Stimulated activated CD8-positive, alpha-beta memory T cell treated with anti-CD3 and anti-CD28 coated beads, Interleukin-2, amount 100 ng/mL, for 48 hours (primary cell): ENCODE data around the gene CSF2RB.

ENCODE experiments used
- DNase-seq, 2 donors: peaks; one replicate each; pipeline ENCODE4 v3.0.0-alpha.2; 2020; ENCODE audit warnings: low read depth in 2 of 2

The CSF2RB gene

DNA sequence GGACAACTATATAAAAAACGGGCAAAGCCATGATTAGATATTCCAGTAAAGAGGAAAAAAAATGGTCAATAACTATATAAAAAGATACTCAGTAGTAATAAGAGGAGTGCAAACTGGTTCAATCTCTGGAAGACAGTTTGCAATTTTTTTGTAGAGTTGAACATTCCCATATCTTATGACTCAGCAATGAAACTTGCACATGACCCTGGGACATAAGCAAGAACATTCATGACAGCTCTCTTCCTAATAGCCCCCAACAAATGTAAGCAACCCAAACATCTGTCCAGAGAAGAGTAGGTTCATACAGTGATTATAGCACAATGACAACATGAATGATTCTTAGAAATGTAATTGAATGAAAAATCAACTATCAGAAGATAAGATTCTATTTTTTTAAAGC lies 21.8 kb upstream of the CSF2RB start:
- DNase-seq: no peak

DNA sequence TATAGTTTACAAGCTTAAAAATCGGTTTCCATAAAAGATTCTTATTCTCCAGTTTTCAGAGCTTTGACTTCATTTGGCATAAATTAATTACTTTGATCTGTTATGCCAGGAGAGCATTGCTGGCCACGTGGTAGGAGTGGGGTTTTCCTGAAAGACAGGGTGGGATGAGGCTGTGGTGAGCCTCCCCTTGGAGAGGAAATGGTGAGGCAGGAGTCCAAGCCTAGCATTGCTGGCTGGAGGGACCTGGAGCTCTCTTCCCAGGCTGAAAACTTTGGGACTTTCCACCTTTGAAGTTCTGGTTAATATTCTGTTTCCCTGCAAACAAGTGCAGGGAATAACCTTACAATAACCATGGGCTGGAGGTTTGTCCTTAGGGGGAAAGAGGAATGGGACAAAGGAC lies 21.1 kb upstream of the CSF2RB start:
- DNase-seq: no peak

DNA sequence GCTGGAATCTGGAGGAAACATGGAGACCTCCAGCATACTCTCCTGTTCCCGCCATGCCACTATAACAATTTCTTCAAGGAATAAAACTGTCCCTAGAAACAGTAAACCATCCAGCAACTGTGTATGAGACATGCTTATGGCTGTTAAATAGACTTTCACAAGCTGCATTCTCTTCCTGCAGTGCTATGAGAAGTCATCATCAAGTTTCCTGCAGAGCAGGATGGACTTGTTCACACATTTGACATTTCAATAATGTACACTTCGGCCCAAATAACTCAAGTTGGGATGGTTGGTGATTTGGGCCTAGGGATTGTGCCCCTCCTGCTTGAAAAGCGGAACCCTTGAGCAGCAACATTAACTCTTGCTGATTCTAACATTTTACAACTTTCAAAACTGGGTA lies 20.2 kb upstream of the CSF2RB start:
- no peak for DNase-seq

DNA sequence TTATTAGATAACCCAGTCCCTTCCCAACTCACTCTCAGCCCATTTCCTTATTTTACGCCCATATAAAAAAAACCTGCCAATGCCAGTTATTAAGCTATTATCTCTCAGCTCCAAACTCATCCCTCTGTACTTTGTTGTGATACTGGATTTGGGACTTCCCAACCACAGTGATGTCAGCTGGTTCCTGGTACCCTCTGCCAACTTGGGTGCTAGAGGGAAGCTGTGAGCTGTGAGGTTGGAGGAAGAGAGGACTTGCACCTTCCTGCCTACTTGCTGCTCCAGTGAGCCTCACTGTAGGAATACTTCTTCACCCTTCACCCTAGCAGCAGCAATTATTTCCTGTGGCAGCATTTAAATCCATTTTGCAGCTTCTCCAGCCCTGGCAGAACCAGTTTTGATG lies 19.2 kb upstream of the CSF2RB start:
- DNase-seq: no peak

DNA sequence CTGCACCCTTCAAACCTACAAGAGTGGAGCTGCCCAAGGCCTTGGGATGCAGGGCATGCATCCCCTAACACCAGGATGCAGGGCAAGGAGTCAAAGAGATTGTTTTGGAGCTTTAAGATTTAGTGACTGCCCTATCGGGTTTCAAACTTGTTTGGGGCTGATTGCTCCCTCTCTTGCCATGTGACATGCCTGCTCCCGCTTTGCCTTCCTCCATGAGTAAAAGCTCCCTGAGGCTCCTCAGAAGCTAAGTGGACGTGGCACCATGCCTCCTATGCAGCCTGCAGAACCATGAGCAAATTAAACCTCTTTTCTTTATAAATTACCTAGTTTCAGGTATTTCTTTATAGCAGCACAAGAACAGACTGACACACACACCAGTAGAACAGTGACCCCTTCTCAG lies 15.8 kb upstream of the CSF2RB start:
- no peak for DNase-seq

DNA sequence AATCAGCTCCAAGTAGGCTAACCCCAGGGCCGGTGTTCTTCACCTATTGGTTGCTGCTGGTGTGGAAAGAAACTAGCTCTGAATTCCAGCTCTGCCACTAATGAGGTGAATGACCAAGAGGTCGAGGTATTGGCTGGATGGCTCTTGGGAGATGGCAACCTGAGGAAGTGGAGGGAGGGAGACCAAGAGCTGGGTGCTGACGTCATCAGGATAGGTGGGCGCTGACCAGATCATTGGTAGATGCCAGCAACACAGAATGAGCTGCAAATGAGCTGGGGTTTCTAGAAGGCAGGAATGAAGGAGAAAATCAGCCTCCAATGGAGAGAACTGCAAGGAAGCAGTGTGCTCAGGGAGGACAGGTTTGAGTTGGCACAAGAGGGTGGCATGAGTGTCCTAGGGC lies 14.7 kb upstream of the CSF2RB start:
- no peak for DNase-seq

DNA sequence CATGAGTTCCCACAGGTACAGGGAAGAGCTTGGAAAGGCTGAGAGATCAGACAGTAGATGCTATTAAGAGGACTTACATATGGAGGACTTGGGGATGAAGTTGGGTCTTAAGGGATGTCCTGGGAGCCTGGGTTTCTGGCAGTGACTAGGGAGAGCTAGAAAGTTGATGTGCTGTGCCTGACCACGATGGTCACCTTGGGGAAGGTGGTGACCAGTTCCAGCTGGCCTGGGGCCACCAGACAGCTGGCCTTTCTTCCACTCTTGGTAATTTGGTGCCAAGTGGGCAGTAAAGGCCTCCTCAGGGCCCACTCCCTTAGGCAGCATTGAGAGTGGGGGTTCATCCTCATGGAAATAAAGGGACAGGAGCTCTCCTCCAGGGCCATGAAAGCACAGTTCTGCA lies 13.9 kb upstream of the CSF2RB start:
- DNase-seq: no peak

DNA sequence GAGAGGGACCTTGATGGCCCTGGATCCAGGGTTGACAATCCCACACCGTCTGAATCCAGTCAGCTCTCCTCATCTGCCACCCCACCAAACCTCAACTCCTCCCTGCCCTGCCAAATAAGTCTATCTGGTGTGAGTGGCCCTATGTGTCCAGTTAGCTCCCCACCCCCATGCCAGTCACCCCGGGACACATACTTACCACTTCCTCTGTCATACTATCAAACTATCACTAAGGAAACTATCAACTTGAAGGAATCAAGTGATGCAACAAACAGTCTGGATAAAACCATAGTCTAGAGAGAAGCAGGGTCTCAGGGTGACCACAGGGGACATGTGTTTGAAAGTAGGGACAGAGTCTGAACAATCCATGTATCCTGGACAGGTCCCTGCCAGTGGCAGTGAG lies 13.2 kb upstream of the CSF2RB start:
- no peak for DNase-seq

DNA sequence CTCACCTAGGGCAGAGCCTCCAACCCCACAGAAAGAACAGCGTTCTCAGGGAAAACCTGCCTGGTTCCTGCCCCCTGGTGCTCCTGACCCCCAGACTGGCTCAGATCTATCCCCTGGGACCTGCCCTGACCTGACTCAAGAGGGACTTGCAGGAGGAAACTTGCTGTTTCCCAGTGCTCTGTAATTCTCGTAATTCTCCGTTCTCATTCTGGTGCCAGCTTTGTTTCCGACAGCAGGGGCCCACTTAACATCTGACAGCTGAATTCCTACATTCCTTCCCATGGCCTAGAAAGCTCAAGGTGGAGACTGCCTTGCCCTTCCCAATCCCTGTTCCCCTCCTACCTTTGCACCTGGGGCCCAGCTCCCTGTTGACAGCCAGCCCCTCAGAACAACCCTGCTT lies 12.5 kb upstream of the CSF2RB start:
- DNase-seq: no peak

DNA sequence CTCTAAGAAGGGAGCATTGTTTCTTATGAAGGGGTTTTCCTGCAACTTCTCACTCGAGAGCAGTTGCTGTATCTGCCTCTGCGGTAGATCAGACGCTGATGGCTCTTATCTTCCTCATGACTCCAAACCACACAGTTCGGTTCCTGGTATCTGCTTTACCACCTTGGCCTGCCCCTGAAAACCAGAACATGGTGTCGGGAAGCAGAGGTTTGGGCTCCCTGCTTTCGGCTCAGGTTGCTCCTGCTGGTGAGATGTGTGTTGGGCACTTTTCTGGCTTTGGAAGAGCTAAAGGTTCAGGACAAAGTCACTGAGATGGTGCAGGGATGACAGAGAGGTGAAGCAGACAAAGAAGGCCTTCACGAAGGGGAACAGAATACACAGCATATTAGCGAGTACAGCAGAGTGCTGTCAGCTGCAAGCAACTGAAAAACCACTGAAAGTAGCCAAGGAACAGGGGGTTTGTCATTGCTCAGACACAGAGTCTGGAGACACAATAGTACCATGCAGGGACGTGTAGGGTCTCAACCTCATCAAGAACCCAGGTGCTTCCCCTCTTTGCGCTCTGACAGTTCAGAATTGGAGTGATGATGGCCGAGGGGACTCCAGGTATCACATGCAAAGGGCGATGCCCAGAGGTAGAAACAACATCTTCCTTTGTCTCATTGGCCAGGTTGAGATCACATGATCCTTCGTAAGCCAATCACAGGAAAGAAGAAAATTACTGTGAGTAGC lies 11.9 kb upstream of the CSF2RB start:
- peak in 1 of 2 donors; percentile 8 for DNase-seq

DNA sequence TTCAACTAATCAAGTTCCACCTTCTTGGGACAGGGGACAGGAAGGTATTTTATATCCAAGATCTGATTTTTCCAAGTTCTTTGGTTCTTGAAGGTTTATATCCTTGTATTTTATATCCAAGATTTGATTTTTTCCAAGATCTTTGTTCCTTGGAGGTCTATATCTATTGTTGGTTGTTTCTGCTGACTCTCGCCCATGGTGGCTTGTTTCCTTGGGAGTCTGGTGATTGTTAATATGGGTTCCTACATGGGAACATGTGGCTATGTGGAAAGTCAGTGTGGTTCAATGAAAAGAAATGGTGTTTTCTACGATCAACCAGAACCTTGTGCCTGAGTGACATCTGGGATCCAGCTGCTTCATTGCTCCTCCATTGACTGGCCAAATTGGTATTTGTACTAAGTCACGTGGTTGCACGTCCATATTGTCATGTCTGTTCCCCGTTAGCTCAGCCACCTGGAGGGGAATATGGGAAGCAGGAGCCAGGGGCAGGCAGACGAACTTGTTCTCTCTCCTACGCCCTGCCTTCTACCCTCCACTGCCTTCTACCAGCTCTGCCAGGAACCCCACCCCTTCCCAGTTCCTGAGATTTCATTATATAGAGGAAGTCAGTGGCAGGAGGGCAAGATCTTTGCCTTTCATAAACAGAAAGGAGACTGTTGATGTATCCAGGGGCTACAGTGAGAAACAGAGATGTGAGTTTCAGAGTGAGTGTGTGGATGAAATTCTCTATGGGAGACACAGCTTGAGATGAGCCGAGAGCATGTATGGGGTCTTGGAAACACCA lies 11.1 kb upstream of the CSF2RB start:
- DNase-seq: no peak

DNA sequence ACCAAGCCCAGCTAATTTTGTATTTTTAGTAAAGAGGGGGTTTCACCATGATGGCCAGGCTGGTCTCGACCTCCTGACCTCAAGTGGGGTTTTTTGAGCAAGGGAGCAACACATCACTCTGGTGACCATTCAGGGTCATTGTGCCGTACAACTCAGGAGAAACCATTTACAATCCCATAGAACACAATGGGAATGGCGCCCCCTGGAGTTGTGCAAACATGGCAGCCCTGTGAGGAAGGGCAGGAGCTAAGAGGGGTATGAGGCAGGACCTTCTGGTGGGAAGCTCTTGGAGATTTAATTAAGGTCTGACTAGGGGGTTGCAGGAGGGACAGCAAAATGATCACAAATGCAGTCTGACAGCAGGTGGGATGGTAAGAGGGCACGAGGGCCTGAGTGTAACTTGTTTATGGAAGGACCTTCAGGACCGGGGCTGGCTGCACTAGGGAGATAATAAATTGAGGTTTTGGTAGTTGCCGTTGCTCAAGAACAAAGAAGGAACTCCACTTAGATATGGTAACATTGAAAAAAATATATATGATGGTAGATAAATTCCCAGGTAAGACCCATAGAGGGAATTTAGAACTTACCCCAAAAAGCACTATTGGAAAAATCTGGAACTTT lies 9.1 kb upstream of the CSF2RB start:
- DNase-seq: no peak

DNA sequence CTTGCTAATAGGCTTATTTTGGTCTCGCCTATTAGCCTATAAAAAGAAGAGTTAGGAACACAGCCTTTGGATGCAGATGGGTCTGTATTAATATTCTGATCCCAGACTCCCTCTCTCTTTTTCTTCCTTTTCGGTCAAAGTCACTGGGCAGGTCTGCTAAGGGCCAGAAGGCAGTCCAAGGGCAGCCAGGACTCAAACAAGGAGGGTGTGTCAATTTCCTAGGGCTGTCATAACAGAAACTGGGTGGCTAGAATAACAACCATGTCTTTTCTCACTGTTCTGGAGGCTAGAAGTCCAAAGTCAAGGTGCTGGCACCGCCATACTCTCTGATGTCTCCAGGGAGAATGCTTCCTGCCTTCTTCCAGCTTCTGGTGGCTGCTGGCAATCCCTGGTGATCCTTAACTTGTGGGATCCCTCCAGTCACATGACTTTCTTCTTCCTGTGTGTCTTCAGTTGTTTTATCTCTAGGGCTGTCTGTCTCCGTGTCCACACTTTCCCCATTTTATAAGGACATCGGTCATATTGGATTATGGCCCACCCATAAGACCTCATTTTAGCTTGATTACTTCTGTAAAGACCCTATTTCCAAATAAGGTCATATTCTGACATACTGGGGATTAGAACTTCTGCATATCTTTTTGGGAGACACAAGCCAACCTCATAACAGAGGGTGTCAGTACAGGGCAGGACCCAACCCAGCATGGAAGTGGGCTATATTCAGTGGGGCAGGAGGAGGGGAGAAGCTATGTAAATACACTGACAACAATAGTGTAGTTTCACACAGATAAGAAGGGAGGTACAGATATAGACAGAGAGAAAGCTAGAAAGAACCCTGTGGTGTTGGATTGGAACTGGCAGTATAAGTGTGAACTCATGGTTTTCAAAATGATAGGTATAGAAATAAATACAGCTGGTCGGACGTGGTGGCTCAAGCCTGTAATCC lies 5.9 kb upstream of the CSF2RB start:
- no peak for DNase-seq

DNA sequence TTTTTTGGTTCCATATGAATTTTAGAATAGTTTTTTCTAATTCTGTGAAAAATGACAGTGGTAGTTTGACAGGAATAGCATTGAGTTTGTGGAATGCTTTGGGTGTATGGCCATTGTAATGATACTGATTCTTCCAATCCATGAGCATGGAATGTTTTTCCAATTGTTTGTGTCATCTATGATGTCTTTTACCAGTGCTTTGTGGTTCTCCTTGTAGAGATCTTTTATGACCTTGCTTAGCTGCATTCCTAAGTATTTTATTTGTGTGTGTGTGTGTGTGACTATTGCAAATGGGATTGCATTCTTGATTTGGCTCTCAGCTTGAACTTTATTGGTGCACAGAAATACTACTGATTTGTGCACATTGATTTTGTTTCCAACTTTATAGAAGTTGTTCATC lies 3.0 kb upstream of the CSF2RB start:
- no peak for DNase-seq

DNA sequence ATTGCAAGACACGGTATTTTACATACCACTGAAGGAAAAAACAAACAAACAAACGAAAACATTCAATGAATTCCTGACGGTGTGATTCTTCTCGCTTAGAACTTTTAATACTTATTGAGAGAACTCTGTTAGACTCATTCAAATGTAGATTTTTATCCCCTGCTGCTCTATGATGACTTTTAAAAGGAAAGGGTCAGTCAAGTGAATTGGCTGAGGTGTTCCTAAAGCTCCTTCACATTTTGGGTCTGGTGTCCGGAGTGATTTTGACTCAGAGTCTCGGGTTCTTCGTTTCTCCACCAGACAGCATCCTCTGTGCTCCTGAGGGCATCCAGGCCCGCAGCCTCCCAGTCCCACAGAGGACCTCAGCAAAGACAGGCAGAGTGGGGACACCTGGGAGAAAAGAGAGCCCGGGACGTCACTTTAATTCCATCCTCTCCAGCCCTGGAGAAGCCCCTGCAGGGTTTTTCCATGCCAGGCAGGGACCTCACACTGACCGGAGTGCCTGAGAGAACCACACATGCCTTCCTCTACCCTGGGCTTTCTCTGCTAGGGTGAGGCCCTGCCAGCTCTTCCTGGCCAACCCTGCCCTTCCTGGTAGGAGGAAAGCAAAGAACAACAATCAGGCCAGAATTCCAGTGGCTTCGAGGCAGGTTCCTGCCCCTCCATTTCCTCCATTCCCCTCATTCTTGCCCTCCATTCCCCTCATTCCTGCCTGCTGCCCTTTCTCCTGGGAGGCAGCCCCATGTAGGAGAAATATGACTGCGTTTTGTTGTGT lies 1.4 kb upstream of the CSF2RB start:
- no peak for DNase-seq

DNA sequence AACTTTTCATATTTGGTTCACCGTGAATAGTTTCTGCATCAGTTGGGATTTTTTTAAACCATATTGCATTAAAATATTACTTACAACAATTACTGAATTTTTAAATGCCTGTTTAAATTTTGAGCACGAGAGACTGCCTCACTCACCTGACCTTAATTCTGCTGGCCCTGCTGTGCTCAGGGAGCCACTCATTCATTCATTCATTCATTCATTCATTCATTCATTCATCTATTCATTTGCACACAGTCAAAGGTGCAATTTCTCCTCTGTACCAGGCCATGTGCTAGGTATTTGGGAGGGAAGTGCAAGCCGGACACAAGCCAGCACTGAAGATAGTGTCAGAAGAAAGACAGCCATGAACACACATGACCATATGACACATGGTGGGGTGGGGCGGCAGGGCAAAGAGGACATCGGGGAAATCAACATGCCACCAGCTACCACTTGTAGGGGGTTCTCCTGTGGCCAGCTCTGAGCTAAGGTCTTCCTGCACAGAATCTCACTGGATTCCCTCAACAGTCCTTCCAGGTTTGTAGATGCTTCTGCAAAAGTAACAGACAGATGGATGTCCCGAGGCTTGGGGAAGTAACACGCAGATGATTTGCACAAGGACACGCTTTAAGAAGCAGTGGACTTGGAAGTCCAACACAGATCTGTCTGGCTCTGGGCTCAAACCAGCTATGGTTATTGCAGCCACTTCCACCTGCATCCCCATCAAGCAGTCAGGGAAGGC lies 568 bp upstream of the CSF2RB start:
- no peak for DNase-seq

DNA sequence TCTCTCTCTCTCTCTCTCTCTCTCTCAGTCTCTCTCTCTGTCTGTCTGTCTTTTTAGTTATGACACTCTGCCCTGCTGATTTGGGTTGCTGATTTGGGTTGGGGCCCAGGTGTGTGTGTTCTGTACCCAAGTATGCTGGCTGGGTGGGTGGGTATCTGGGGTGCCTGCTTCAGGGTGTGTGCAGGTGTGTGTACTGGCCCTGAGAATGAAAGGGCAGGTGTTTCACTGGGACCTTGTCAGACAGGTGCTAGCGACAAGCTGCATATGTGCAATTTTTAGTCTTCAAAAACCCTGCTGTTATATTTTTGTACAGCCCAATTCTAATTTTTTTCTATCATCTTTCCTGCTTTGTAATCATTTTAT lies 943 bp downstream of the CSF2RB start:
- DNase-seq: no peak

DNA sequence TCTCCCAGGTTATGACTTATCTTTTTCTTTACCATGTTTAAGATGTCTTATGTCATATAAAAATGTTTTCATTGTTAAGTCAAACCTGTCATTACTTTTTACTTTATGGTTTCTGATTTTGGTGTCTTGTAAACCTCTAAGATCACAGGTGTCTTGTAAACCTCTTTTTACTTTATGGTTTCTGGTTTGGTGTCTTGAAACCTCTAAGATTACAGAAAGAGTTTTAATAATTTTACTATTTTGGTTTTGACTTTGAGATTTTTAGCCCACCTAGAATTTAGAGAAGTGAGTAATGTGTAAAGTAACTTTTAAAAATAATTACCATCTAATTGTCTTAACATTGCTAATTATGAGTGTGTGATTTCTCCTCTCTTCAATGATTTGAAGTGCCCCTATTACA lies 2.6 kb downstream of the CSF2RB start:
- no peak for DNase-seq

DNA sequence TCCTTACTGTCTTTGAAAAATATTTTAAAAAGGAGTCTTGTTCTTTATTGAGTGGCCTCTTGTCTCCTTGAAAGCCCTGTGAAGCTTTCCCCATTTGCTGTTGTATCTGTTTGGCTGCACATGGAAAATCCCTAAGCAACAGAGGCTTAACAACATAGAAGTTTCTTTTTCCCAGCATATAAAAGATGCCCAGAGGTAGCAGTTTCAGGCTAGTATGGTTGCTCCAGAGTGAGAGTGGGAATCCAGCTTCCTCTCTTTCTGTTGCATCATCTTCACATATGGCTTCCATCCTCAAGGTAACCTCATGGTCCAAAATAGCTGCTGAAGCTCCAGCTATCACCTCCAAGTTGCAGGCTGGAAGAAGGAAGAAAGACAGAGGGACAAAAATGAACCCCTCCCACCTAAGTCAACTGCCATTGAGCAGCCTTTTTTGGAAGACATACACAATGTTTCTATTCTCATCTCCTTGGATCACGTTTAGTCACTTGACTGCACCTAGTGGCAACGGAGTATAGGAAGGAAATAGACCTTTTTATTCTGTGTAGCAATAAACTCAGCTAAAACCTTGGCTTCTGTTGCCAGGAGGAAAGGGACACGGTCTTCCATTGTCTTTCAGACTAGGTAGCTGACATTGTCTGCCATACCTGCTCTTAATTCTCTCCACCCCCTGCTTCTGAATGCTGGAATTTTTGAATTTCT lies 5.3 kb downstream of the CSF2RB start:
- no peak for DNase-seq
